GM18951 (cell line): ENCODE results near the gene UGGT2.
"Not testable (repeated sequence)": the region's sequence is repeated elsewhere in the genome, so short reads cannot be mapped to it uniquely, and the experiment has no call there.

ENCODE experiments used
- POLR2A ChIP-seq: IDR thresholded peaks from 4 replicates; pipeline ENCODE4 v1.6.1; 2011; ENCODE audit warnings: mild to moderate bottlenecking; ENCODE audit not compliant: insufficient read length, insufficient read depth; ENCODE audit errors: extremely low read depth
- in situ Hi-C: fragments of 300-500 bp; cut with MboI; formaldehyde crosslinking; loops from one replicate; pipeline ENCODE4 v1.12.0; 2022; ENCODE audit warnings: low sequenced_read_pairs, mixed read lengths, inconsistent platforms; ENCODE audit not compliant: unreplicated experiment

The UGGT2 gene

GRCh38 chr13:95982144-95982543 is 71.1 kb downstream of the UGGT2 start:
- TF ChIP-seq POLR2A: no peak
- in situ Hi-C loops: loop anchor here (25.0 kb wide), 1 partner anchor 345 kb away; the partner anchor contains the start of gene DZIP1

- in situ Hi-C loops: not testable (repeated sequence)
Observed at GRCh38 chr13:95972651-95973050, 80.5 kb downstream of the UGGT2 start.

DNA sequence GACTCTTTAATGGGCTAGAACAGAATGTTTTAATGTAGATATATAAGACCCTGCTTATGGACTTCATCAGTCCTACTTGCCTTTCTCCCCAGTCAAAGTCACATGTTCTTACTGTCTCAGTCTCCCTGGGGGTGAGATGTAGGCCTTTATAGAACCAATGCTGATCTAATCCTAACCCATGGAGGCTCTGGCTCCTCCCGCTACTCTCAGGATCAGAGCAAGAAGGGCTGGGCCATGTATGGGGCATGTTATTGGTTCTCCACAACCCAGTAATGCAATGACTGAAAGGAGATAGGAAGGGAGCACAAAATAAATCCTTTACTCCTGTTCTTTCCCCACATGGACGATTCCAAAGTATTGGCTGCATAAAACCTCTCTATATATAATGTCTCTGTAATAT is 82.3 kb downstream of the UGGT2 start:
- no peak for TF ChIP-seq POLR2A
- in situ Hi-C loops: no loop called here

DNA sequence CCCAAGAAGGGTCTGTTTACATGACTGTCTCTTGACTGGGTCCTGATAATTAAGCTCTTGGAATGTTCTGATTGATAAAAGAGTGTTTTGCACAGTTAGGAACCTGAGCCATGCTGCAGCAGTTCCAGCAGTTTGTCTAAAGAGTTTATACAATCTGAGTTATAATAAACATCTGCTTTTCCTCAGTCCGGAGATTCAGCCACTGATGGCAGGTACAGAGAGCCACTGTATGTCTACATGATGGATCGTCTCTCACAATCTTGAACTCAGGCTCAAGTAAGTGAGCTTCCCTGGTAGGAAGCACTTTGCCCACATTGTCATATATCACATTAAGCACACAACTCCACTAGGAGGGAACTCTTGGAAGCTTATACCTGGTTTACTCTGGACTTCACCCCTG is 84.3 kb downstream of the UGGT2 start:
- in situ Hi-C loops: no loop called here
- TF ChIP-seq POLR2A: no peak

- in situ Hi-C loops: no loop called here
- no peak for TF ChIP-seq POLR2A
Observed at GRCh38 chr13:95957331-95957730, 95.9 kb downstream of the UGGT2 start.

GRCh38 chr13:95956589-95957148 is 96.5 kb downstream of the UGGT2 start:
- in situ Hi-C loops: no loop called here
- TF ChIP-seq POLR2A: no peak

DNA sequence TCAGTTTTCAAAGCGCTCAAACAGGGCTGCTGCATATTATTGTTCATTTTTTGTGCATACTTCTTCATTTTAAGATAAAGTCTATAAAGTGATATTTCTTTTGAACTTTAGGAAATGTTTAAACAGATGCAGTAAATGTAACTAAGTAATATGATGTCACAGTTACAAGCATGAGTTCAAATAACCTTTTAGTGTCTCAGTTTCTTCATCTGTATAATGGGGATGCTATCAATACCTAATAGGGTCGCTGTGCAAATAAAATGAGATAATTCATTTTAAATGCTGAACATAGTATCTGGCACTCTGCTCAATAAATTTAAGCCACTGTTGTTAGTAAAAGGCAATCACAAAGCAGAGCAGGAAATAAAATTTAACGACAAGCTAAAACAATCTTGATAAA is 97.5 kb downstream of the UGGT2 start:
- in situ Hi-C loops: no loop called here
- no peak for TF ChIP-seq POLR2A

DNA sequence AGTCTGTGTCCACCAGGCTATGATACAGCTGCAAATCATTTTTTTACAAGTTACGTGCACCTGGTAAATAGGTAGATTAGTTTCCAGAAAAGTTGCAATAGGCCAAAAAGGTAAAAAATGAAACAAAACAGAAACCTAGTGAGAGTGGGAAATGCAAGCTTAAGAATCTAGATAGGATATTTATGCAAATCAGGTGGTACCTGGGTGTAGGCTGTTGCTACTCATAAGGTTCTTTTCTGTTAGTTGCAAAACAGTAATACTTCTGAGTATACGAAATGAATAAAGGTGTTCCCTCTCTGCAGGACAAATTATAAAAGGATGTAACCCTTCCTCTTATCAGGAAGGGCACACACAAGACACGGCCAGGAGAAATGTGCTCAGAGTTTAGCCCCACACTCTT is 97.9 kb downstream of the UGGT2 start:
- TF ChIP-seq POLR2A: no peak
- in situ Hi-C loops: no loop called here

GRCh38 chr13:95954266-95954665 is 98.9 kb downstream of the UGGT2 start:
- TF ChIP-seq POLR2A: no peak
- in situ Hi-C loops: no loop called here

GRCh38 chr13:95950103-95950502 is 103.1 kb downstream of the UGGT2 start:
- no peak for TF ChIP-seq POLR2A
- in situ Hi-C loops: no loop called here

DNA sequence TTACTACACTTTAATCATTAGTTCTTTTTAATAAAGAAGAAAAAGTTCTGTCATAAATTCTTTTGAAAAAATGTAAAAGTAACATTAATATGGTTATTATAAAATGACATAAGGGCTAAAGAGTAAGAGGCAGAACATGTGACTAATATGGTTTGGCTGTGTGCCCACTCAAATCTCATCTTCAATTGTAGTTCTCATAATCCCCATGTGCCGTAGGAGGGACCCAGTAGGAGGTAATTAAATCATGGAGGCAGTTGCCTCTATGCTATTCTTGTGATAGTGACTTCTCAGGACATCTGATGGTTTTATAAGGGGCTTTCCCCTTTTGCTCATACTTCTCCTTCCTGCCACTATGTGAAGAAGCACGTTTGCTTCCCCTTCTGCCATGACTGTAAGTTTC is 104.5 kb downstream of the UGGT2 start:
- no peak for TF ChIP-seq POLR2A
- in situ Hi-C loops: no loop called here

DNA sequence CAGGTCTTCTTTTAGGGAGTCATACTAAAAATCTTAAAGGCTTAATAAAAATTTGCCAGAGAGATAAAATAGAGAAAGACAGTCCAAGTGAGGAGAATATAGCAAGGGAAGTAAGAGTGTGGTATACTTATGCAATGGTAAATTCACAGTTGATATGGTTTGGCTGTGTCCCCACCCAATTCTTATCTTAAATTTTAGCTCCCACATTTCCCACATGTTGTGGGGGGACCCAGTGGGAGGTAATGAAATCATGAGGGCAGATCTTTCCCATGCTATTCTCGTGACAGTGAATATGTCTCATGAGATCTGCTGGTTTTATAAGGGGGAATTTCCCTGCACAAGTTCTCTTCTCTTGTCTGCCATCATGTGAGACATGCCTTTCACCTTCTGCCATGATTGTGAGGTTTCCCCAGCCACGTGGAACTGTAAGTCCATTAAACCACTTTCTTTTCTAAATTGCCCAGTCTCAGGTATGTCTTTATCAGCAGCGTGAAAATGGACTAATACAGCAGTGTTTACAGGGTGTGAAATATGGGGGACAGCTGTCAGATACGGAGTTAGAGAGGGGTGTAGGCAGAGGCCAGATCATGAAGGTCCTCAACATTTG is 115.4 kb downstream of the UGGT2 start:
- in situ Hi-C loops: no loop called here
- no peak for TF ChIP-seq POLR2A

DNA sequence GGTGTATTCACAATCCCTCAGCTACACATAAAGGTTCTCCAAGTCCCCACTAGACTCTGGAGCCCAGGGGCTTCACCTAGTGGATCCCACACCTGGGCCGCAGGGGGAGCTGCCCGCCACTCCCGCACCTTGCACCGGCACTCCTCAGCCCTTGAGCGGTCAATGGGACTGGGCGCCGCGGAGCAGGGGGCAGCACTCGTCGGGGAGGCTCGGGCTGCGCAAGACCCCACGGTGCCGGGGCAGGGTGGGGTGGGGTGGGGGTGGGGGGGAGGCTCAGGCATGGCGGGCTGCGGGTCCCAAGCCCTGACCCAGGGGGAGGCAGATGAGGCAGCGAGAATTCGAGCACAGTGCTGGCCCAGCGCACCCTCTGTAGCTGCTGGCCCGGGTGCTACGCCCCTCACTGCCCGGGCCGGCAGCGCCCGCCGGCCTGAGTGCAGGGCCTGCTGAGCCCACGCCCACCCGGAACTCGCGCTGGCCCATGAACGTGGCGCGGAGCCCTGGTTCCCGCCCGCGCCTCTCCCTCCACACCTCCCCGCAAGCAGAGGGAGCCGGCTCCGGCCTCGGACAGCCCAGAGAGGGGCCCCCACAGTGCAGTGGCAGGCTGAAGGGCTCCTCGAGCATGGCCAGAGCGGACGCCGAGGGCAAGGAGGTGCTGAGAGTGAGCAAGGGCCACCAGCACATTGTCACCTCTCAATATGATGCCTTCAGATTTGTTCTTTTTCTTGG is 121.7 kb downstream of the UGGT2 start:
- in situ Hi-C loops: no loop called here
- no peak for TF ChIP-seq POLR2A

- in situ Hi-C loops: no loop called here
- TF ChIP-seq POLR2A: no peak
Observed at GRCh38 chr13:95929430-95929829, 123.8 kb downstream of the UGGT2 start.

DNA sequence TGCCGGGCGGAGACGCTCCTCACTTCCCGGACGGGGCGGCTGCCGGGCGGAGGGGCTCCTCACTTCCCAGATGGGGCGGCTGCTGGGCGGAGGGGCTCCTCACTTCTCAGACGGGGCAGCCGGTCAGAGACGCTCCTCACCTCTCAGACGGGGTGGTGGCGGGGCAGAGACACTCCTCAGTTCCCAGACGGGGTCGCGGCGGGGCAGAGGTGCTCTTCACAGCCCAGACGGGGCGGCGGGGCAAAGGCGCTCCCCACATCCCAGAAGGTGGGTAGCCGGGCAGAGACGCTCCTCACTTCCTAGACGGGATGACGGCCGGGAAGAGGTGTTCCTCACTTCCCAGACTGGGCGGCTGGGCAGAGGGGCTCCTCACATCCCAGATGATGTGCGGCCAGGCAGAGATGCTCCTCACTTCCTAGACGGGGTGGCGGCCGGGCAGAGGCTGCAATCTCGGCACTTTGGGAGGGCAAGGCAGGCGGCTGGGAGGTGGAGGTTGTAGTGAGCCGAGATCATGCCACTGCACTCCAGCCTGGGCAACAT is 124.8 kb downstream of the UGGT2 start:
- in situ Hi-C loops: not testable (repeated sequence)
